NCI-H526 (cell line): Measurements from ENCODE around the gene SIGLEC1.
A peak's percentile ranks its signal among the peaks of the same experiment; 100 is the strongest.

Source experiments
- DNase-seq, 2 experiments: peaks; one replicate each; lab custom pipeline; 2025; lab: John Stamatoyannopoulos, UW

SIGLEC1 gene

GRCh38 chr20:3728876-3729275 is 16.5 kb upstream of the SIGLEC1 start:
- no peak for DNase-seq

DNA sequence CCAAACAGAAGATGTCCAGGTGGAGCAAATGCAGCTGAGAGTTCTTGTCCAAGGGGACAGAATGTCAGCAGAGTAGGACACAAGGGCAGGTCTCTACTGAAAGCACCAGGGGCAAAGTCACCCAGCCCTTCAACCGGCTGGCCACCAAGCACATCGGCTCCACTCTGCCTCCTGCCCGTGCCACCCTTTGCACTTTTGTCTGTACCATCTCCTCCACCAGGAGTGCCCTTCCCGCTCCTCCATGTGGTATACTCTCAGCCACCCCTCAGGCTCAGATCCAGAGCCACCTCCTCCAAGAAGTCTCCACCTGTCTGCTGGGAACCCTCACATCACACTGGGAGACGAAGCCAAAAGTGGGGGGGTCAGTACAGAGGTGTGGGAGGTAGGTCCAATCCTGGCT is 16.0 kb upstream of the SIGLEC1 start:
- no peak for DNase-seq

DNA sequence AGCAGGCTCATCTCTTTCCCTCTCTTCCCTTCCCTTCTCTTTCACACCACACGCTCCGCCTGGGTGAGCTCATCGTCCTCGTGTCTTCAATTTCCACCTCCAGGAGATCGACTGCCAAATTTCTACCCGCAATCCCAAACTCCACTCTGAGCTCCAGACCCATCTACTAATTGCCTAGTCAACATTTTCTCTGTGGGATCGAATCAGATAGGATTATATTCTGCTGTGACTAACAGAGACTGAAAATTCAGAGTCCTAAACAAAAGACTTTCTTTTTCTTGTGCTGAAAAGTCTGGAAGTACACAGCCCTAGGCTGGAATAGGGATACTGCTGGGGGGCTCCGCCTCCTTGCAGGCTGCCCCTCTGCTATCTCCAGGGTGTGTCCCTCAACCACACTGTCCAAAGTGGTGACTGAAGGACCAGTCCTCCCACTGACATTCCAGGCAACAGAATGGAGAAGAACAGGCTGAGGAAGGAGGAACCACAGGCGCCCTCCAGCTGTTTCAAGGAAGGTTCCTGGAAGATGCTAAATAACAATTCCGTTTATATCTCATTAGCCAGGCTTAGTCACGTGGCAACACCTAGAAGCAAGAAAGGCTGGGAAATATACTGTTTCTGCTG is 15.1 kb upstream of the SIGLEC1 start:
- no peak for DNase-seq

- DNase-seq: no peak
These were observed 12.0 kb upstream of the SIGLEC1 start for GRCh38 chr20:3724356-3724755.

DNA sequence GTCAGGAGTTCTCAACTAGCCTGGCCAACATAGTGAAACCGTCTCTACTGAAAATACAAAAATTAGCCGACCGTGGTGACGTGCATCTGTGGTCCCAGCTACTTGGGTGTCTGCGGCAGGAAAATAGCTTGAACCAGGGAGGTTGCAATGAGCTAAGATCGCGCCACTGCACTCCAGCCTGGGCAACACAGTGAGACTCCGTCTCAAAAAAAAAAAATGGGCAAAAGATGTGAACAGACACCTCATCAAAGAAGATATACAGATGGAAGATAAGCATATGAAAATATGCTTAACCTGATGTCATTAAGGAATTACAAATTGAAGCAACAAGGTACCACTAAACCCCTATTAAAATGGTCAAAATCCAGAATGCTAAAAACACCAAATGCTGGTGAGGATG is 10.9 kb upstream of the SIGLEC1 start:
- no peak for DNase-seq

DNA sequence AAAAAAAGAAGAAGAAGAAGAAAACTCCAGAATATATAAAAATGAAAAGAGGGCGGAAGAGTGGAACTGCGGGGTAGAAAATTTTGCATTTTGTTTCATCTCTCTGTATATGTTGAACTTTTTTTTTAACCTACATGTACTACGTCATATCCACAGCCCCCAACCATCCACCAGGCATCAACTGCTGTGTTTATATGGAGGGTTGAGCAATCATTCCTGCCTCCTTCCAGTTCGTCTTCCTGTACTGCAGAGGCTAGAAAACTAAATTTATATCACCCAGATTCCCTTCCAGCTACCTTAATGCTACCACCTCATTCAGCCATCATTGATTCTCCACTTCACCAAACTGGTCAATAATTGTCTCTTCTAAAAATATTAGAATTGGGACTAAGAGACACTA is 9.5 kb upstream of the SIGLEC1 start:
- no peak for DNase-seq

DNA sequence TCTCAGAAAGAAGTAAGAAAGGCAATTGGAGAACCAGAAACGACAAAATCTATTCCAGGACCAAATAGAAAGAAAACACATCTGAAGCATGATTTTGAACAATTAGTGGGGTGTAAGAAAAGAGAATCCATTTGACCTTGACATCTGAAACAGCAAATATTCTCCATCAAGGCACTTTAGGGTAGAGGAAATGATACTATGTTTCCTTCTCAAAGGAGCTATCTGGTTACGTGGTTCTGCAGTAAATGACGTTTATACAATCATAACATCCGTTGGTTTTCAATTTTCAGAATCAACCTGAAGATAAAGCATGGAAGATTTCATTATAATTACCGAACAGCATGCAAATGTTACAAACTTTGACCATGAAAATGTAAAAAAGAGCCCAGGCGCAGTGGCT is 8.2 kb upstream of the SIGLEC1 start:
- no peak for DNase-seq

GRCh38 chr20:3720068-3720467 is 7.7 kb upstream of the SIGLEC1 start:
- DNase-seq: no peak

- DNase-seq: no peak
These were observed 6.6 kb upstream of the SIGLEC1 start for GRCh38 chr20:3719046-3719445.

DNA sequence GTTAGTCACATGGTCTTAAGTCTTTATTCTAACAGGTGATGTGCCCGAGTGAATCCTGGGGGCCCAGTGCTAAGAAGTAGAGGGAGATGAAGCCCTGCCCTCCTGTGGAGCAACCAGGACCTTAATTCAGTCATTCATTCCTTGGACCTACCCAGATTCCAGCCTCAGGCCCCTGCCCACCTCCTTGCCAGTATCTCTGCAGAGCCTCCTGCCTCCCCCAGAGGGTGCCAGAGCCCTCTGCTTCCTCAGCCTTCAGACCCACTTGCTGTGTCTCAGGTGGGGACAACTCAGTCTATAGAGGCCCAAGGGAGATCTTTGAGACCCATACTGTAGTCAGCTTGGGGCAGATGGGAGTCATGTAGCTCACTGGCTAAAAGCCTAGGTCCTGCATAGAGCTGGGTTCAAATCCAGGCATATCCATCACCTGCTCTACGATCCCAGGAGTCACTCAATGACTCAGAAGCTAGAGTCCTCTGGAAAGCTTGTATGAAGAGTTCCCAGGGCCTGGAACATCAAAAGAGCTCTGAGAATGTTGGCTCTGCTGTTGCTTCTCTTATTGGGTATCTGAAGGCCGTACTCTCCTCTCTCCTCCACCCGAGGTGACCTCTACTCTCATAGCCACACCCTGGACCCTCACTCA is 3.9 kb upstream of the SIGLEC1 start:
- peak; percentile 46 to 82 for DNase-seq

DNA sequence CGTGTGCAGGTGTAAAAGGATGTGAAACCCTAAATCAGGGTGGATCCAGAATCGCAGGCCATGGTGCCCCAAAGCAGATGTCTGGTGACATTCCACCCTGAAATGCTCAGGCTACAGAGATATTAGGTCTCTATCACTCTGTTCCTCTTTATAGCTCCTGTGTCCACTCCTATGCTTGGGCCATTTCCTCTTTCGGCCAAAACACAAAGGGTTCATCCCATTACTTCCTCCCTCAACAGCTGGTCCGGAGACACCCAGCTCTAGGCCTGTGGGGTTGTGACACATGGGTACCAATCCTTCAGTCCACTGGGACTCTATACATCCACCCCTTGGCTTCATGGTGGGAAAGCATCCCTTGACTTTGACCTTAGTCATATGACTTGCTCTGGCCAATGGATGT is 1.7 kb upstream of the SIGLEC1 start:
- no peak for DNase-seq

GRCh38 chr20:3711484-3711941 is 887 bp downstream of the SIGLEC1 start:
- no peak for DNase-seq

GRCh38 chr20:3710703-3711483 is 1.5 kb downstream of the SIGLEC1 start:
- DNase-seq: peak in 1 of 2 experiments; percentile 65

- DNase-seq: no peak
These were observed 2.4 kb downstream of the SIGLEC1 start for GRCh38 chr20:3710011-3710466.

DNA sequence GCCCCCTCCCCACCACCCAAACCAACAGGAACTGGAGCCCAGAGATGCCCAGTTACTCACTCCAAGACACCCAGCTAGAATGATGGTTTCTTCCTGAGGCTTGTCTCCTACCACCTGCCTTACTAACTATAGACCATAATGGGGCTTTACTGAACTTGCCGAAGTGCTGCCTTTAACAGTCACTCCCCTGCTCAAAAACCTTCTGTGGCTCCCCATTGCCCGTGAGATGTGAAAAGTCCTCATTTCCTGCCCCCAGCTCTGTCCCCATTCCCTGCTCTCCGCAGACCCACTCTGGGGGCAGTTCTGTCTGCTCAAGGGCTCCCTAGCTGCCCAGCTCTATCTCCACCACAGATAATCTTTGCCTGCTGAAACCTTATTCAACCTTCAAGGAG is 4.9 kb downstream of the SIGLEC1 start:
- DNase-seq: no peak

GRCh38 chr20:3706774-3707507 is 5.5 kb downstream of the SIGLEC1 start:
- DNase-seq: no peak

- DNase-seq: no peak
These were observed 6.2 kb downstream of the SIGLEC1 start for GRCh38 chr20:3705970-3706739.

GRCh38 chr20:3705491-3705969 is 6.9 kb downstream of the SIGLEC1 start:
- DNase-seq: no peak

GRCh38 chr20:3704087-3704486 is 8.3 kb downstream of the SIGLEC1 start:
- DNase-seq: no peak

DNA sequence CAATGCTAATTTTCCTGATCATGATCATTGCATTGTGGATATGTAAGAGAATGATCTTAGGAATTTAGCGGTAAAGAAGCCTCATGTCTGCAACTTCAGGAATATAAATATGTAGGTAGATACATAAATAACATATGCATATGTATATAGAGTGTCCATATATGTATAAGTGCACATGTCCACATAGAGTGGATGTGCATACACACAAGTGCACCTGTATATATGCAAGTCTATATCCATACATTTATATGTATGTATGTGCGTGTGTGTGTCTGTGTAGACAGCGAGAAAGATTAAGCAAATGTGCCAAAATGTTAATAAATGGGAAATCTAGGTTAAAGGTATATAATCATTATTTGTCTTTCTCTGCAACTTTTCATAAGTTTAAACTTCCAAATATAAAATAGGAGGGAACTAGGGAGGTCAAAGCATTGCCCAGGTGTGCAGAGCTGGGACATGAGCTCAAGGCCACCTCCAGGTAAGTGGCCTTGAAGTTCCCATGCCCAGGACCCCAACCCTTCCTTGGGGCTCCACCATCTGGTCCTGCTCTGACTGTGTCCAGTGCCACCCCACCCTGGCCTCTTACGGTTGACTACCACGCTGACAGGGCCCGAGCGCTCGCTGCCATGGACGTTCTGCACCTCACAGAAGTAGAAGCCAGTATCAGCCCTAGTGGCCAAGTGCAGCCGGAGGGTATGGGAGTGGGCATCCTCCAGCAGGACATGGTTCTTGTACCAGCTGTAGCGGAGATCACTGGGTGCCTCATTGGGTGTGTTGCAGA is 9.6 kb downstream of the SIGLEC1 start:
- no peak for DNase-seq
